Islet of Langerhans (tissue), 1 donor: ENCODE data around the gene CMA1.

Experiments used
- FAIRE-seq: peaks from one replicate; lab custom pipeline; 2011; peaks lifted over from hg19 to GRCh38; lab: Jason Lieb, UNC

CMA1 gene

GRCh38 chr14:24465368-24465767, 42.7 kb downstream of the CMA1 start:
- FAIRE-seq, result no peak

- no peak for FAIRE-seq
Observed at GRCh38 chr14:24463884-24464785, 43.9 kb downstream of the CMA1 start.

GRCh38 chr14:24463017-24463883, 44.8 kb downstream of the CMA1 start:
- no peak for FAIRE-seq

- FAIRE-seq, result no peak
Observed at GRCh38 chr14:24461336-24461735, 46.7 kb downstream of the CMA1 start.

- FAIRE-seq, result no peak
Observed at GRCh38 chr14:24459331-24459730, 48.7 kb downstream of the CMA1 start.

GRCh38 chr14:24458736-24459135, 49.3 kb downstream of the CMA1 start:
- no peak for FAIRE-seq

GRCh38 chr14:24456980-24457379, 51.1 kb downstream of the CMA1 start:
- FAIRE-seq, result no peak
